ENCODE data around the gene ERVFRD-1.
A peak's percentile ranks its signal among the peaks of the same experiment; 100 is the strongest.
"Not testable (repeated sequence)": the region's sequence is repeated elsewhere in the genome, so short reads cannot be mapped to it uniquely, and the experiment has no call there.

Gene ERVFRD-1

GRCh38 chr6:11128608-11129007, 17.1 kb upstream of the ERVFRD-1 start:
- no peak for DNase-seq

GRCh38 chr6:11126876-11127275, 15.4 kb upstream of the ERVFRD-1 start:
- DNase-seq, result no peak

- no peak for DNase-seq
These were observed 12.5 kb upstream of the ERVFRD-1 start for GRCh38 chr6:11123978-11124377.

- DNase-seq, result no peak
These were observed 10.9 kb upstream of the ERVFRD-1 start for GRCh38 chr6:11122380-11122779.

- DNase-seq, result no peak
These were observed 10.3 kb upstream of the ERVFRD-1 start for GRCh38 chr6:11121851-11122250.

- DNase-seq, result no peak
These were observed 8.9 kb upstream of the ERVFRD-1 start for GRCh38 chr6:11120271-11121005.

GRCh38 chr6:11115808-11116536, 4.4 kb upstream of the ERVFRD-1 start:
- DNase-seq, result not testable (repeated sequence)

GRCh38 chr6:11113038-11113437, 1.5 kb upstream of the ERVFRD-1 start:
- no peak for DNase-seq

GRCh38 chr6:11111769-11112437, 378 bp upstream of the ERVFRD-1 start:
- DNase-seq, result no peak

GRCh38 chr6:11108726-11109125, 2.8 kb downstream of the ERVFRD-1 start:
- DNase-seq, result no peak

- no peak for DNase-seq
These were observed 8.5 kb downstream of the ERVFRD-1 start for GRCh38 chr6:11103065-11103464.

- DNase-seq, result no peak
These were observed 10.1 kb downstream of the ERVFRD-1 start for GRCh38 chr6:11101417-11101816.

- no peak for DNase-seq
These were observed 13.5 kb downstream of the ERVFRD-1 start for GRCh38 chr6:11098004-11098403.

- DNase-seq, result no peak
These were observed 14.0 kb downstream of the ERVFRD-1 start for GRCh38 chr6:11097476-11097875.

GRCh38 chr6:11096109-11096508, 15.4 kb downstream of the ERVFRD-1 start:
- no peak for DNase-seq

GRCh38 chr6:11094941-11095340, 16.6 kb downstream of the ERVFRD-1 start:
- DNase-seq, result no peak

GRCh38 chr6:11094411-11094851, 17.1 kb downstream of the ERVFRD-1 start:
- DNase-seq, result no peak

- DNase-seq, result peak; percentile 95
These were observed 17.7 kb downstream of the ERVFRD-1 start, which contains the start of gene SMIM13 for GRCh38 chr6:11093626-11094410. Gene SMIM13 (plus strand): TSS chr6:11093834. CDS start chr6:11094314, 480 bp downstream.

GRCh38 chr6:11093376-11093625, 18.2 kb downstream of the ERVFRD-1 start:
- DNase-seq, result no peak

GRCh38 chr6:11092668-11093375, 18.7 kb downstream of the ERVFRD-1 start:
- DNase-seq, result no peak

- not testable (repeated sequence) for DNase-seq
These were observed 20.4 kb downstream of the ERVFRD-1 start for GRCh38 chr6:11091141-11091540.

- DNase-seq, result no peak
These were observed 21.8 kb downstream of the ERVFRD-1 start for GRCh38 chr6:11089695-11090094.

Measured in stimulated activated CD4-positive, alpha-beta T cell treated with anti-CD3 and anti-CD28 coated beads, Interleukin-4, amount 100 ng/mL, for 1 hour (primary cell).